Measurements from ENCODE around the gene TSSK6. TPM values are rescaled to one million over a fixed set of nuclear protein-coding genes. Genes with fewer than 3 reads are reported as not detected.

TSSK6 gene
- total RNA-seq, 1 donor: 1.9 TPM

DNA sequence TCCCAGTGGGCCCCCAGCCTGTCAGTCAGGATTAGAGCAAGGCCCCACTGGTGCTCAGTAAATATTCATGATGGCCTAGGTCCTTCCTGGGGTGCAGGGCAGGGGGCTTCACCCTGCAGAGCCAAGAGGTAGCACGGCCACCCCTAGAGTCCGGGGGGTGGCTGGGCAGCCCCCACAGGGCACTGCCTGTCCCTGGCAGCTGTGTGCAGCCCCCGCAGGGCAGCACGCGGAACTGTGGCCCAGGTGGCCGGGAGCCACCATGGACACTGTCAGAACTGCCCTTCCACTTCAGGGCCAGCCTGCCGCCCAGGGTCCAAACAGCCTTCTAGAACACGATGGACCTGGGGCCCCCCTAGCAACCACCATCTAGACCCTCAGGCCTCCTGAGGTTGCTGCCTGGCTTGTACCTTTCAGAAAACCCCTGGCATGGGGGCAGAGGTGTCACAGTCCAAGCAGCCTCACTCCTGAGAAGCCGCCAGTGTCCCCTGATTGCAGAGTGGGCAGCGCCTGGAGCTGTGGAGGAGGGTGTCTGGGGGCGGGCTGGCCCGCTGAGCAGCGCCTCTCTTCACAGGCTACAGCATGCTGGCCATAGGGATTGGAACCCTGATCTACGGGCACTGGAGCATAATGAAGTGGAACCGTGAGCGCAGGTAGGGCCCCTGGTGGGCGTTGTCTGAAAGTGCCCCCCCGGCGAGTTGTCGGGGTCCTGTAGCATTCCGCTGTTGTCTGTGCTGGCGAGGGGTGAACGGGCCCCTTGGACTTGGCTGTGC is 10.4 kb upstream of the TSSK6 start:
- TF ChIP-seq, protein P1, sequence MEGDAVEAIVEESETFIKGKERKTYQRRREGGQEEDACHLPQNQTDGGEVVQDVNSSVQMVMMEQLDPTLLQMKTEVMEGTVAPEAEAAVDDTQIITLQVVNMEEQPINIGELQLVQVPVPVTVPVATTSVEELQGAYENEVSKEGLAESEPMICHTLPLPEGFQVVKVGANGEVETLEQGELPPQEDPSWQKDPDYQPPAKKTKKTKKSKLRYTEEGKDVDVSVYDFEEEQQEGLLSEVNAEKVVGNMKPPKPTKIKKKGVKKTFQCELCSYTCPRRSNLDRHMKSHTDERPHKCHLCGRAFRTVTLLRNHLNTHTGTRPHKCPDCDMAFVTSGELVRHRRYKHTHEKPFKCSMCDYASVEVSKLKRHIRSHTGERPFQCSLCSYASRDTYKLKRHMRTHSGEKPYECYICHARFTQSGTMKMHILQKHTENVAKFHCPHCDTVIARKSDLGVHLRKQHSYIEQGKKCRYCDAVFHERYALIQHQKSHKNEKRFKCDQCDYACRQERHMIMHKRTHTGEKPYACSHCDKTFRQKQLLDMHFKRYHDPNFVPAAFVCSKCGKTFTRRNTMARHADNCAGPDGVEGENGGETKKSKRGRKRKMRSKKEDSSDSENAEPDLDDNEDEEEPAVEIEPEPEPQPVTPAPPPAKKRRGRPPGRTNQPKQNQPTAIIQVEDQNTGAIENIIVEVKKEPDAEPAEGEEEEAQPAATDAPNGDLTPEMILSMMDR (IDR thresholded peaks at IDR 0.05; ENCODE audit: insufficient read depth, low read length): no peak
- DNase-seq (ENCODE audit: low read depth): no peak
- no peak overlapping the region for H3K4me3 ChIP-seq (ENCODE audit: low read depth, low read length)

DNA sequence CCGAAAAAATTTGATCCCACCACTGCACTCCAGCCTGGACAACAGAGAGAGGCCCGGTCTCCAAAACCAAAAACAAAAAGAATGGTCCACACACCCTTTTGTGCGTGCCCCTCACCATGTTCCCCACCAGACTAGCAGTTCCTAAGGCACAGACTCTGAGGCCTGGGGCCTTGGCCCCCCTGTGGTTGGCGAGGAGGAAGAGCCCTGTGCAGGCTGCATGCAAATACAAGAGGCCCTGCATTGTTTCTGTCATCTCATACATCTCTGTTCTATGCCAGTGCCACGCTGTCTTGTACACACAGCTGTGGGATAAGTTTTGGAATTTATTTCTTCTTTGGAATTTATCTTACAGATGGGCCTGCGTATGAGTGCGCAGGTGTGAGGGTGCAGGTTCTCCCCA is 8.7 kb upstream of the TSSK6 start:
- TF ChIP-seq, protein P1 (IDR thresholded peaks at IDR 0.05; ENCODE audit: insufficient read depth, low read length): no peak
- H3K4me3 ChIP-seq (ENCODE audit: low read depth, low read length): no peak overlapping the region
- DNase-seq (ENCODE audit: low read depth): no peak

DNA sequence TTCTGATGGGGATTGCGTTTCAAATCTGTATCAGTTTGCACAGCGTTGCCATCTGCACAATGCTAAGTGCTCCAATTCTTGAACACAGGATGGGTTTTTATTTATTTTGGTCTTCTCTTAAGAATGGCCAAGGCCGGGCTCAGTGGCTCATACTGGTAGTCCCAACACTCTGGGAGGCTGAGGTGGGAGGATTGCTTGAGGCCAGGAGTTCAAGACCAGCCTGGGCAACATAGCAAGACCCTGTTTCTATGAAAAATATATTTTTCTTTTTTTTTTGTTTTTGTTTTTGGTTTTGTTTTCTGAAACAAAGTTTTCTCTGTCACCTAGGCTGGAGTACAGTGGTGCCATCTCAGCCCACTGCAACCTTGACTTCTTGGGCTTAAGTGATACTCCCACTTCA is 7.8 kb upstream of the TSSK6 start:
- H3K4me3 ChIP-seq (ENCODE audit: low read depth, low read length): no peak overlapping the region
- DNase-seq (ENCODE audit: low read depth): no peak
- TF ChIP-seq, protein P1 (IDR thresholded peaks at IDR 0.05; ENCODE audit: insufficient read depth, low read length): no peak

DNA sequence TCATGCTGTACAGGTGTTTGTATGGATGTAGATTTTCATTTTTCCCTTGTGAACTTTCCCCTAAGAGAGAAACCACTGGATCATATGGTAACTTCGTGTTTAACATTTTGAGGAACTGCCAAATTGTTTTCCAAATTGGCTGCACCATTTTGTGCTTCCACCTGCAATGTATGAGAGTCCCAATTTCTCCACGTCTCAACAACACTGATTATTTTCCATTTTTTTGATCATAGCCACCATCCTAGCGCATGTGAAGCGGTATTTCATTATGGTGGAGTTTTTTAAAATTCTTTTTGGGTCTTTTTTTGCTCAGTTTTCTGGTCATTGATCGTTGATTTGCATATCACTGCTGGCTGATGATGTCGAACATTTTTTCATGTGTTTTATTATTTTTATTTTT is 5.6 kb upstream of the TSSK6 start:
- DNase-seq (ENCODE audit: low read depth): no peak
- no peak overlapping the region for H3K4me3 ChIP-seq (ENCODE audit: low read depth, low read length)
- TF ChIP-seq, protein P1 (IDR thresholded peaks at IDR 0.05; ENCODE audit: insufficient read depth, low read length): no peak

DNA sequence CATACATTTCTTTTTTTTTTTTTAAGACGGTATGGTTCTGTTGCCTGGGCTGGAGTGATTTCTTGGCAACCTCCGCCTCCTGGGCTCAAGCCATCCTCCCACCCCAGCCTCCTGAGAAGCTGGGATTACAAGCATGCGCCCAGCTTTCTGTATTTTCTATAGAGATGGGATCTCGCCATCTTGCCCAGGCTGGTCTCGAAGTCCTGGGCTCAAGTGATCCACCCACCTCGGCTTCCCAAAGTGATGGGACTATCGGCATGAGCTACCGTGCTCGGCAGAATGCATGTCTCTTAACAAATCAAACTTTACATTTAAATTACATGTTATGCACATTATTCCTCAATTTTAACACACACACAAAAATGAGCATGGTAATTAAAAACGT is 1.9 kb upstream of the TSSK6 start:
- DNase-seq (ENCODE audit: low read depth): no peak
- TF ChIP-seq, protein P1 (IDR thresholded peaks at IDR 0.05; ENCODE audit: insufficient read depth, low read length): no peak
- peak overlapping the region; percentile 91 for H3K4me3 ChIP-seq (ENCODE audit: low read depth, low read length)

DNA sequence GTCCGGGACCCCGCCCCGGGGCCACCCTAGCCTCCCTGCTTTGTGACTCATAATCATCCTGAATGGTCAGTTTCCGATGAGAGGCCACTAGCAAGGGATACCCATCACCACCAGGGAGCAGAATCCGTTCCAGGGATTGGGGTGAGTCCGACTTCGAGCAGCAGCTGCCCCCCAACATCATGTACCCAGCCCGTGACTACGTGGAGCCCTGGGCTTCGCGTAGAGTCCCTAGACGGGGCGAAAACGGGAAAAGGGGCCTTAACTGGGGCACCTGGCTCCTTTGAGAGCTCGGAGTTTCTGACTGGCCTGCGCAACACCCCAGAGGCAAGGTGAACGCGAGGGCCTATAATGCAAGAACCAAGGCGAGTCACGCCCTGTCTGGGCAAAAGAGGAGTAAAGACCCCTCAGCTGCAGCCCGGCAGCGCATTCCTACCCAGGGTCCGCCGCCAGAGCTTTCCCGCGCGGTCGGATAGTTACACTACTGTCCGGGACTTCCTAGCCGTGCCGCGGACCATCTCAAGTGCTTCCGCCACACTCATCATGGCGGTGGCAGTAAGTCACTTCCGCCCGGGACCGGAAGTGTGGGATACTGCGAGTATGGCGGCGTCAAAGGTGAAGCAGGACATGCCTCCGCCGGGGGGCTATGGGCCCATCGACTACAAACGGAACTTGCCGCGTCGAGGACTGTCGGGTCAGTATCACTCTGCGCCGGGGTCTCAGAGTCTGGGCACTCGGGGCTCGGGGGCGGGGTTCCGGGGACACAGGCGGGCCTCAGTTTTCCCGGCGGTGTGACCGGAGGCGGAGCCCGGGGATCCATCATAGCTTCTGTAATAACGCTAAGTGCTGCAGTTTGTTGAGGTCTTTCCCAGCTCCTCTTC is 533 bp upstream of the TSSK6 start, which contains the start of gene NDUFA13:
Gene NDUFA13, plus strand, starts transcription at position 584 of the 878 bp plus-strand sequence. Its CDS starts 14 bp downstream, at position 598.
- peak within 1 kb of the TSS; percentile 91 for H3K4me3 ChIP-seq (ENCODE audit: low read depth, low read length)
- TF ChIP-seq, protein P1 (IDR thresholded peaks at IDR 0.05; ENCODE audit: insufficient read depth, low read length): peak; percentile 31
- peak; percentile 92 for DNase-seq (ENCODE audit: low read depth)
